ENCODE measurements around the gene RALGAPB. TPM values are rescaled to one million over a fixed set of nuclear protein-coding genes. Genes with fewer than 3 reads are reported as not detected.

Gene RALGAPB
- total RNA-seq, 1 donor from 2014 or later, result 48.4 TPM

DNA sequence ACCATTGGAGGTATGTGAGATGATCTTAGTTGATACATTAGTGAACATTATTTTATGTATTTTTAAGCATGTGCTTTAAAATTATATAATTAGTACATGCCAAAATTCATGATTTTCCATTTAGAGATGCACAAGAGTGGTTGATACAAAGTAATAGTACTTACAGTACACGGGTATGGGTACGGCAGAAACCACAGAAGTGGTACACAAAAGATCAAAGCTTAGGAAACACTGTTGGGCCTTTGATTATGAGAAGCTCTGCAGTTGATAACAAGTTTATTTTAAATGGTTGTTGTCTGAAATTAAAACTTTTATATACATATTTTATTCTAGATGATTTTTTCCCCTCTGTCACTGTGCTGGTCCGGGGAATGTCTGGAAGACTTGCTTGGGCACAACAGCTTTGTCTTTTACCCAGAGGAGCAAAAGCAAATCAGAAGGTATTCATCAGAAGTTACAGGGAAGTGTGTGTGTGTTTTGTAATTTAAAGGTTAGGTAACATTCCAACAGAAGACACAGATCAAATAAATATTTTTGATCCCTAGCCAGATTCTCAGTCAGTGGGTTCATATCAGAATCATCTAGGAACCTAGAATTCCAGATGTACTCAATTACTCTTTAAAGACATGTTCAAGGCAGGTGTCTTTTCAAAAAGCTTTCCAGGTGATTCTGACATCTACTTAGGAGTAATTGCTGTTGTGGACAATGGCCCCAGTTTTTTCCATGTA, 75.9 kb downstream of the RALGAPB start:
- DNase-seq, result no peak

DNA sequence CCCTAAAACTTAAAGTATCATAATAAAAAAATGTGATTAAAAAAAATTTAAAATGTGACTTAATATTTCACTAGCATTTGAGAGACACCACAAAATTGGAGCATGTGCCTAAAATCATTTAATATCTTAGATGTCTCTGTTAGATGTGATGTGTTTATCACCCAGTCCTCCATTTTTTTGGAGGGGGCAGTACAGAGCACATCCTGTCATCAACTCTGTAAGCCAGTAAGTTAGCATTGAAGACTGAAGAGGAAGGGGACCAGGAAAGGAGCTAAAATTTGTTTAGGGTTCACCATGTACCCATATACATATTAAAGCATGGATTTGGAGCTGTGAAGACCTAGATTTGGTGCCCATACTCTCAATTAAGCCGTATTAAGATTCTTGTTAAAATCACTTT, 77.6 kb downstream of the RALGAPB start:
- DNase-seq, result no peak

DNA sequence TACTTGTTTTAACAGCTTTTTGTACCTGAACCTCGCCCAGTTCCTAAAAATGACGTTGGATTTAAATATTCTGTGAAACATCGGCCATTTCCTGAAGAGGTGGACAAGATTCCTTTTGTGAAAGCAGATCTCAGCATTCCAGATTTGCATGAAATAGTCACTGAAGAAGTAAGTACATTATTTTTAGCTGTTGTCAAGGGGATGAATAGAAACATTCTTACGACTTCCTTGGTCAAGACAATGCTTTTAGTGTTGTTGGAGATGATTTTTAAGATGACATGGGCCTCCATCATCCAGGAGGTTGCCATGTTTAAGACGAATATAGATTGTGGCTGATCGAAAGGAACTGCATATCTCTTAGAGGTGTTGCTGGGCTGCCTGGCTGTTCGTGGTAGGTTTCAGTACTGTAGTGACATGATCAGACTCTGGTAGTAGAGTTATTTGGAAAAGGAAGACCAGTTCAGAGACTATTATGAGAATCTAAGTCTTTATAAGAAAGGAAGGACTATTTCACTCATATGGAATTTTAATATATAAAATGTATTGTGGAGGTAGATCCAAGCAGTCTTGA, 78.5 kb downstream of the RALGAPB start:
- DNase-seq, result no peak

DNA sequence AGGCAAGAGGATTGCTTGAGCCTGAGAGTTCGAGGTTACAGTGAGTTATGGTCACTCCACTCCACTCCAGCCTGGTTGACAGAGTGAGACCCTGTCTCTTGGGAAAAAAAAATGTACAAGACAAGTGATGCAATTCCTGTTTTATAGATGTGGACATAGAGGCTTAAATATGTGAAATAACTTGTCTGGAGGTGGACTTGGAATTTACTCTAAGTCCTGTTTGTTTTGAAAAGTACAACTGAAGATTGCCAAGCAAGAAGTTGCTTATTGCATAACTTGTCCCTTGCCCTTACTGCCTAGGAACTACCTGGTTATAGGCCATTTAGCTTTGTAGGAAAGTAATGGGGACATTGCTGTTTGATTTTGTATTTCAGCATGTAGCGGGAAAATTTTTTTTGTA, 82.3 kb downstream of the RALGAPB start:
- no peak for DNase-seq

DNA sequence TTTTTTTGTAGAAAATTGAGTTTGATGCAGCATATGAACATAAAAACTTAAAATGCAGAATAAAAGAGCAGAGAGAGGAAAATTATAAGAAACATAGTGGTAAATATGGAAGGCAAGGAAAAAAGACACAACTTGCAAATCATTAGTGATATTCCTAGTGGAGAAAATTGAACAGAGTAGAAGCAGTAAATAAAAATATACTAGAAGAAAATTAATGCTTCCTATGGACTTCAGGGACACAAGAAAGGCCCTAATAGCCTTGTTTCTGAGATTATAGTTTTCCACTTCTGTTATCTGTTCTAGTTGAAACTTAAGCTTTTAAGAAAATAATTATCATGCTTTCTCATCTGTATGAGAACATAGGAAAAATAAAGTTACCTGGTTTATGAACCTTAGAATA, 82.8 kb downstream of the RALGAPB start:
- no peak for DNase-seq

DNA sequence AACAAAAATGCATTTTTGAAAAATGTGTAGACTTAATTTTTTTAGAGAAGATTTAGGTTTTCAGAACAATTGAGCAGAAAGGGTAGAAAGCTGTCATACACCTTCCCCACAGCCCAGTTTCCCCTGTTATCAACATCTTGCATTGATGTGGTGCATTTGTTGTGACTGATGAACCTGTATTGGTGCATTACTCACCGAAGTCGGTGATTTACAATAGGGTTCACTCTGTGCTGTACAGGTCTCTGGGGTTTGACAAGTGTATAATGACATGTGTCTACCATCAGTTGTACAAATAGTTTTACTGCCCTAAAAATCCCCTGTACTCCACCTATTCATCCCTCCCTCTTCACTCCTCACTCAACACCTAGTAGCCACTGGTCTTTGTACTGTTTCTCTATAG, 84.5 kb downstream of the RALGAPB start:
- DNase-seq, result no peak

DNA sequence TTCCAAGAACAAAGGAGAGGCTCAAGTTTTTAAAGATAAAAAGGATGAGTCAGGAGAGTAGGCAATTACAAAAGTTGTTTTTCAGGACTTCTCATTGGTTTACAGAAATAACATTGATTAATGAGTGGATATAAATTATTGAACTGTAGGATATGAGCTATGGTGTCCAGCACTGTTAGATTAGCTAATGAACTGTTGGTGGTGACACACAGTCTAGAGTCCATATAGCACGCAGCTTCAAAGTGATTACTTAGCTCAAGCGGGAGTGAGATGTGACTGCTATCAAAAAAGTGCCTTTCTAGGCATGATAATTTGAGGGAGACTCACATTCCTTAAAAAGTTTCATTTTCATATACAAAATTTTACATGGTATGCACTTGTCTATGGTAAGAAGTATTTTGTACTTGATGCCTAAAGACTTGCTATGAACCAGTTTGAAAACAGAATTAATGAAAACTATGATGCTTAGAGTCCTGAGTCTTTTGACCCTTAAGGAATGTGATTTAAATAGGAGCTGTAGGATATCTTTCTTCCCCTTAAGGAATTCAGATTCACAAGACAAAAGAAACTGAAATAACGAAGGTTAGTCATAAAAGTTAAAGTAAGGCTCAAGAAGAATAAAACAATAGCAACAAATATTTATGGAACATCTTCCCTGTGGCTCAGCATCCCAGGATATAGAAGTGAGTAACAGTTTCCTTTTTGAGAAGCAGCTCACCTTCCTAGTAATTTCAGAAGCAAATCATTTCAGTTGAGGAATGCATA, 86.1 kb downstream of the RALGAPB start:
- DNase-seq, result no peak

DNA sequence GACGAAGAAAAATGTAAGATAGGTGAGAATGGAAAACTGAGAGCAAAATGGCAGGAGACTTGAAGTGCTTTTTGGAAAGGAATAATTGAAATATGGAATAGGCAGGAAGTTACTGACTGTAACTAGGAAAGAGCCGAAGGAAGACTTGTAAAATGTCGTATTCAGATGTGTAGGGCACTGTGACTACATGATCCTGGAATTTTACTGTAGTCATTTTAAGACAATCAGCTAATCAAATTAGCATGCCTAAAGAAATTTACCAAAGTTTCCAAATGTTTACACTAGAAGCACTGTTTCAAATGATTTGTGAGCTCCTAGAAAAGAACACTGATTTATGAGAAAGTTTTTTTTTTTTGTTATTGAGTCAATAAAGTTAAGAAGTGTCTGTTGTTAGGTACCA, 87.1 kb downstream of the RALGAPB start:
- DNase-seq, result no peak

DNA sequence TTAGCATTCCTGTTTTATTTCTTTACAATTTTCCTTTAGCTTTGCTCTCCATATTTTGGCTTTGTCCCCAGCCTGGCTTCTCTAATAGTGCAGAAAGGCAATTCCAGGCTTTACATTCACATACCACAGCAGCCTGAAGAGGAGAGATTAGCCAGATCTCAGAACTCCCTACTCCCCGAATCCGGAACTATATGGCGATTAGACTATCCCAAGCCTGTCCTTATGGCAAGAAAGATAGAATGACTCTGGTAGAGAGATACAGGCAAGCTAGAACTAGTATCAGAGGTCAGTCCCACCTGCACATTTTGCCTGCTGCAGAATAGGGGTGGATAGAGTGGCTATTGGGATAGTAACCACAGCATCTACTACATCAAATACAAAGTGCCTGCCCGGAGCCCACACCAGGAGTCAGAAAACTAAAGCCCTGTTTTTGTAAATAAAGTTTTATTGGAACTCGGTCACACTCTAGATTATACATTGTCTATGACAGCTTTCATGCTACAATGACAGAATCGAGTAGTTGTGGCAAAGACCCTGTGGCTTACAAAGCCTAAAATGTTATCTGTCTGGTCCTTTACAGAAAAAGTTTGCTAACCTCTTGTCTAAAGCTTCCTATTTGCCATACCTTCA, 91.3 kb downstream of the RALGAPB start:
- DNase-seq, result no peak

DNA sequence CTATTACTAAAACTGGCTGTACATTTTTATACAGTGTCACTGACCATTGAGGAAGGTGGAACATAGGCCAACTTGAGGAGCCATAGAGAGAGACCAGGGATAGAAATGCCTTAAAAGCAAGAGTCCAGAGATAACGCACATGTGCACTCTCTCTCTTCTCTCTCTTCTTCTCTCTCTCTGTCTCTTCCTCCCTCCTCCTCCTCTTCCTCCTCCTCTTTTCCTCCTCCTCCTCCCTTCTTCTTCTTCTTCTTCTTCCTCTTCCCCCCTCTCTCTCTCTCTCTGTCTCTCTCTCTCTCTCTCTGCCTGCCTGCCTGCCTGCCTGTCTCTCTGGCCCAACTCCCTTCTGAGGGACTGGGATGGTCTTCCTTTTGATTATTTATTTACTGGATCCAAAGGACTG, 92.0 kb downstream of the RALGAPB start:
- DNase-seq, result no peak

DNA sequence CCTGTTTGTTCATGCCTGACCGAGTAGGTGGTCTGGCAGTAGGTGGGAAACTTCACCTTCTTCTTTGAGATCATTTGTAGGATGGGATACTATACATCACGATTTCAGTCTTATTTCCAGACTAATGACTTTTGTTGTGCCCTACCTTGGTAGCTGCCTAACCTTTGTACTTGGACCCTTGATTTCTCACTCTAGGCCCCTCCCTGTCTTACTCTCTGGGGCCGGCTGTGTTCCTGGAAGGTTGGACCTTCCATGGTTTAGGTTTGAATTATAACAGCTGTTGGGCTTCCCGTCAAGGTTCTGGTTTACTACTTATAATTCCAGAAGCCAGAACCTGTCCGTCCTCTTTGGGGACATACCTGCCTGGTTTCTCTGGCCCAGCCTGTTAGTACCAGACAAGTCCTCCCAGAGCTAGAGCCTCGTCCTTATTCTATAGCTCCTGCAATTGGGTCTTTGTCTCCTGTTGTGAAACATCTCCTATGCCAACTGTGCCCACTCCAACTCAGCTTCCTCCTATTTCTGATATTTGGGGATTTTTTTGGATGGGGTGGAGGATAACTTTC, 93.5 kb downstream of the RALGAPB start:
- no peak for DNase-seq

DNA sequence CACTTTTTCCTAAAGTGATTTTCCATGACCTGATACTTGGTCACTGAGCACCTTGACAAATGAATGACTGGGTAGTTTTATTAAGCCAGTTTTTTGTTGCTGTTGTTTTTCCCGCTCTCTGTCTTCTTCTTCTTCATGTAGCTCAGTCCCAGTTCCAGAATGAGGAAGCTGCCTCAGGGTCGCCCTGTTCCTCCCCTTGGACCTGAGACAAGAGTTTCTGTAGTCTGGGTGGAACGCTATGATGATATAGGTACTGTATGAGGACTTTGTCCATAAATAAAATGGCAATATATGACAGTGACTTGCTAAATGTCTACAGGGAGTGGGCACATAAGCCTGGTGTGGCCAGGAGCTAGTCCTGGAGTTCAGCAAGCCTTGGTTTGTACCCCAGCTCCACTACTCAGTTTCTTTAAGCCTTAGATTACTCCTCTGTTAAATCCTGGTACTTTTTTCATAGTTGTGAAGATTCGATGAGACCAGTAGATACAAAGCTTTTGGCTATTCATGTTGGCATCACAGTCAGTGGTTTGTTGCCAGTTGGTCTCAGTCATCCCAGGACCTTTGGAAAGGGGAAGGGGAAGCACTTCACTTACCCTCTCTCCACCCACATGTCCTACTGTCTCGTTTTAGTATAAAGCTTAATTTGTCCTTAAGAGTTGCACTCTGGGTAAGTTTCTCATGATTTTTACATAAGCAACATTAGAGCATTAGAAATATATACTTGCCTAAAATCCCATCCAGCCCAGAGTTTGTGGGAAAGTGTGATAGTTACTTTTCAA, 97.3 kb downstream of the RALGAPB start:
- DNase-seq, result no peak

DNA sequence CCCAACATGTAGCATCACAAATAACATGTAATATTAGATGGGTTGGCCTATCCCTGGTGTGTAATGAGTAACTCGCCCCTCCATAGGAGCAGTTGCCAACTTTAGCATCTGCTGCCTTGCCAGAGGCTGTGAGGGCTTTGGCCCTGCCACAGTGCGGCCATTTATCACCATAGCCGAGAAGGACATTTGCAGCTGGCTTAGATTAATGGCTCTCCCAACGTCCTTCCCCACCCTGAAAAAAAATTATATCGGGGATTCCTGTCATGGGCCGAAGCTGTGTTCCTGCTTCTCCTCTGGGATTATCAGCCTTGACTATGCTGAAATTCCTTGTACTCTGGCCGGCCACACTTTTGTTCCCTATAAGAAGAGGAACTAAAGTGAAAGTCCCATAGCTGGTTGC, 100.8 kb downstream of the RALGAPB start:
- DNase-seq, result no peak

DNA sequence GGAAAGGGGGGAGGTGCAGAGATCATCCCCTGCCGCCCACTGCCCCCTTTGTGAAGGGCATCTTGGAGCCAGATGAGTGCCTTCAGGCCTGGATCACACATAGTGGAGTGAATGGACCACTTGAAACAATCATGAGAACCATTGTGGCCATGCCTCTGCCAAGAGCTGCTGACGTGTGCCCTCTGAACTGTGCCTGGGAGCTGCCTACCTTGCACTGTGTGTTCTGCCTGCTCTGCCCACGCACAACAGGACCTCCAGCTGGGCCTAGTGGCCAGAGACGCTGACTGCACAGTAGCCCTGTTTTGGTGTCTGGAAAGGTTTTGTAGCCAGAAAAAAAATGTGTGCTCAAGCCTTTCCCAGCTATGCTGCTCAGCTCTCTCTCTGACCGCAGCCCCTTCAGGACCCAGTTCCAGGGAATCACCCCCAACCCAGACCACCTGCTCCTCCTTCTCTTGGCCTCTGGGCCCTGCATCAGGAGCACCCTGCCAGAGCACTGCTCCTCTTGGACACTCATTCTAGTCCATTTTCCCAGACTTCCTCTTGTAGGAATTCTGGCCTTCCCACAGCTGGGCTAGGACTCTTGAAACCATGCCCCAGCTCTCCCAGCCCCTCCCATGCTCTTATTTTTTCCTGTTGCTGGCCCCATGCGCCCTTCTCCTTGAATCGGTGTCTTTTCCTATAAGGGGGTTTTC, 106.7 kb downstream of the RALGAPB start:
- no peak for DNase-seq

DNA sequence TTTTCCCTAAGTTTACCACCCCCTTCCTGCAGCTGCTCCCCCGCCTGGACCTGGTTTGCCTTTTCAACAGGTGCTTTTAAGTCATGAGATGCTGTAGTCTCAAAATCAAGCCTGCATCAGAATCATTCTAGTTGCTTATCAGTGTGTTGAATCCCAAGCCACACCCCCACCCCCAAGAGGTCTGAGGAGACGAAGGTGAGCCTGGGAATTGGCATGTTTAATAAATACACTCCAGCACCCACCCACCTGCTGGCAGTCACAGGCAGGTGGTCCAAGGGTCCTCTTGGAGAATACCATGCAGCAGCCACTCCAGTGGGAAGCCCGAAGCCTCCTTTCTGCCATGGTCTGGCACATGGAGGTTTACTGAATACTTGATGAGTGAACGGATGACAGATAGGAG, 107.3 kb downstream of the RALGAPB start:
- DNase-seq, result no peak

DNA sequence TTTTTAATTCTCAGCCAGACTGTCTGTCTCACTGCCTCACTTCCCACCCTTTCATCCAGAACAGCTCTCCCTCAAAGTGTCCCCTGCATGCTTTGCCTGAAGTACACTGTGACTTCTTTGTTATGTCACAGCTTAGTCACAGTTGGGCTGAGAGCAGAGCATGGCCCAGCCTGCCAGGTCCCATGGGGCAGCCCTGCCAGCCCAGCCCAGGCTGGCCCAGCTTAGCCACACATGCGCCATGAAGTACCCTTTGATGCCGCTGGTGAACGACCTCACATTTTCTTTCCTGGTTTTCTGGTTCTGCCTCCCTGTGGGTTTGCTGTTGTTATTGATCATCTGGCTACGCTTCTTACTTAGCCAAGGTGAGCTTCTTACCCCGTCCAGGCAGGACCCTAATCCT, 108.4 kb downstream of the RALGAPB start, which contains the start of gene ADIG:
Gene ADIG (plus strand): TSS at position 185 of the 400 bp plus-strand sequence. CDS start 54 bp downstream, at position 239.
- peak; percentile 32 for DNase-seq

DNA sequence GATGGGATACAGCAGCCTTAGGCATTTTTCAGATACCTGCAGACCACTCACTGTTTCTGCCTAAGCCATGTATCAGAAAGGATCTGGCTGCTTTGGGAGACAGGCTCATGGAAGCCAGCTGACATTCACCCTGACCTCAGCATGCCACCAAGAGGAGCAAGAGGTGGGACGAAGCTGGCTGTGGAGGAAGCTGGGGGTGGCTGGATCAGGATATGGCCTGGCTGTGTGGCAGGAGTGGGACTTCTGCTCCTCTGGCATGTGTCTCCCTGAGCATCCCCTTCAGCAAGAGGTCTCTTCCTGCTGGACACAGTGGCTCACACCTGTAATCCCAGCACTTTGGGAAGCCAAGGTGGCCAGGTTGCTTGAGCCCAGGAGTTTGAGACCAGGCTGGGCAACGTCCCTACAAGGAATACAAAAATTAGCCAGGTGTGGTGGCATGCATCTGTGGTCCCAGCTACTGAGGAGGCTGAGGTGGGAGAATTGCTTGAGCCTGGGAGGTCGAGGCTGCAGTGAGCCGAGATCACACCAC, 109.3 kb downstream of the RALGAPB start:
- no peak for DNase-seq

DNA sequence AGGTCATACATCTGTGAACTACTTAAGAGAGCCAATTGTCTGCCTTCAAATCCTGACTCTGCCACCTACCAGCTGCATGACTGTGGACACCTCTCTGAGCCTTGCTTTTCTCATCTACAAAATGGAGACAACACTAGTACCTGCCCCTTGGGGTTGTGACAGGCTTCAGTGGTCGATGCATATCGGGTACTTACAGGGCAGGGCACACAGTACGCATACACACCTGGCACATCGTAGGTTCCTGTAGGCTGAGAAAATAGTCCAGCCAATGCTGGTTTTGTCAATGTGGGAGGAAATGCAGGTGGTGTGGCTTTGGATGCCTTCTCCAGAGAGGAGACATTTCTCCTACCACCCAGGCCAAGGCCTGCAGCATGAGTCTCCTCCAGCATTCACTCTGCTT, 110.7 kb downstream of the RALGAPB start:
- no peak for DNase-seq

DNA sequence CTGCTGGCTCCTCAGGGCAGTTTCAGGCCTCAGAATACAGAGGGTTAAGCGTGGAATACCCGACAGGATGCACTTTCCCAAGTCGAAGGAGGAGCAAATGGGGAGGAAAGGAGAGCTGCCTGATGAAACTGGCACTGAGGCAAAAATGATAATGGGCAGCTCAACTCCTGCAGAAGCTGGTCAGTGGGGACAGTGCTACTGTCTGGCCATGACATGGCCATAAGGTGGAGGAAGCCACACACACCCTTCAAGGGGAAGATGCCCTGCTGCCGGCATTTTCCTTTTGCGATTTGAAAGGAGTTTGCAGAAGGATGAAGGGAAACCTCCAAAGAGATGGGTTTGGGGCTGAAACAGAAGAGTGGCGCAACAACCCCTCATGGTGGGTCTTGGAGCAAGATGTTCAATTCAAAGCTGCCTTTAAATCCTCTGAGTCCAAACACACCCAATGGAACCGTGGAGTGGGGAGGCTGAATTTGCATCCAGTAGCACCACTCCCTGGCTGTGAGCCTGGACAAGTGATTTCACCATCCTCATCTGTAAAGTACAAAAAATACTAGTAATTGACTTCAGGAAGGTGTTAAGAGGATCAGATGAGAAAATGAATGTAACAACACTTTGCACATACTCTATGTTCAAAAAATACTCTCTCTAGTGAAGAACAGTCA, 111.6 kb downstream of the RALGAPB start:
- no peak for DNase-seq

DNA sequence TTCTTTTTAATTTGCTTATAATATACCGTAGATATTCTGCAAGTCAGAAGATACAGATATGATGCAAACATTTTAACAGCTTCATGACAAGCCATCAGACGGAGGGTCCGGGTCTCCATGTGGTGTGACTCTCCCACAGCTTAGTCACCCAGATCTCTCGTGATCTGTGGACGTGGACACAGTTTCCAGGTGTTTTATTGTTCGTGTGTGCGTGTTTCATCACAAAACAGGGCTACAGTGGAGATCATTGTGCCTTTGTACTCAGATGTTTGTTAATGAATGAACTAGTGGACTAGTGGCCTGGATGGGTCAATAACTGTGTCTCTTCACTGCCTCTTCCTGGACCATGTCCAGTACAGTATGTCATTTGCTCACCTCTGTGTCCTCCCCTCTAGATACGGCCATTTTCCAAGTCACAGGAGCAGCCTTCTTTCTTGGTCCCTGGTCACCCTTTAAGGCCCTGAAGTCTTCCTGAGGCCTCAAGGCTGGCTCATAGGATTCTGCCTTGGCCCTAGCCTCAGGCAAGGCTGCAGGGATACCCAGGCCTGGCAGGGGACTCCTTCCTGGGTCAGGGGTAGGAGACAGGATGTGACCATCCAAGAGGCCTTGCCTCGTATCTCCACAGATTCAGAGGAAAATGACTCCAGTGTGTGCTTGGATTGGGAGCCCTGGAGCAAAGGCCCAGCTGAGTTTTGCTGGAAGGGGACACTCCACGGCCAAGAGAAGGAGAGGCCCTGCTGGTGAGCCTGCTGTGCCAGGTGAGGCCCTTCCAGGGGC, 112.9 kb downstream of the RALGAPB start:
- DNase-seq, result no peak
